Skeletal muscle satellite cell (primary cell): ENCODE measurements around the gene ATP5F1D.

ENCODE experiments used
- H3K27me3 ChIP-seq: 2 replicates; pipeline ENCODE4 v1.7.0; 2013; ENCODE audit warnings: low read length; ENCODE audit not compliant: control insufficient read depth, insufficient read depth
- H3K36me3 ChIP-seq: 2 replicates; pipeline ENCODE4 v1.7.0; 2013; ENCODE audit warnings: mild to moderate bottlenecking, control low read depth, low read length; ENCODE audit not compliant: insufficient read depth
- H3K4me1 ChIP-seq: 2 replicates; pipeline ENCODE4 v1.7.0; 2013; ENCODE audit warnings: low read length; ENCODE audit not compliant: control insufficient read depth, insufficient read depth
- H3K4me2 ChIP-seq: 2 replicates; pipeline ENCODE4 v1.7.0; 2013; ENCODE audit warnings: mild to moderate bottlenecking, low read length
- H3K4me3 ChIP-seq: 2 replicates; pipeline ENCODE4 v1.7.0; 2013; ENCODE audit warnings: low read length
- H3K9ac ChIP-seq: 2 replicates; pipeline ENCODE4 v1.7.0; 2013; ENCODE audit warnings: mild to moderate bottlenecking, low read depth, low read length, moderate library complexity
- H3K9me3 ChIP-seq: replicated peaks from 2 replicates; pipeline ENCODE4 v1.7.0; 2013; ENCODE audit warnings: mild to moderate bottlenecking, control low read depth, low read length

The ATP5F1D gene

GRCh38 chr19:1266129-1266915 is 24.8 kb downstream of the ATP5F1D start:
- Histone ChIP-seq H3K36me3 (peaks cover 7% of the 10 kb centered on the region), H3K27me3 (no peaks in the 10 kb centered on the region), H3K4me2 (peak overlapping the region; percentile 96), H3K4me3 (peak overlapping the region; percentile 77), H3K4me1 (peaks cover 78% of the 10 kb centered on the region), H3K9ac (peak overlapping the region; percentile 80), H3K9me3 (no peaks in the 10 kb centered on the region)

- Histone ChIP-seq H3K4me2 (peak overlapping the region; percentile 96), H3K9me3 (no peaks in the 10 kb centered on the region), H3K4me1 (peaks cover 78% of the 10 kb centered on the region), H3K4me3 (peak overlapping the region; percentile 77), H3K36me3 (peaks cover 13% of the 10 kb centered on the region), H3K27me3 (no peaks in the 10 kb centered on the region), H3K9ac (peak overlapping the region; percentile 80)
Measured at GRCh38 chr19:1266916-1267476, 25.4 kb downstream of the ATP5F1D start.

GRCh38 chr19:1267477-1268225 is 26.1 kb downstream of the ATP5F1D start:
- H3K9me3 ChIP-seq = no peaks in the 10 kb centered on the region

GRCh38 chr19:1268226-1269064 is 26.9 kb downstream of the ATP5F1D start:
- Histone ChIP-seq H3K9me3 (no peaks in the 10 kb centered on the region), H3K36me3 (peaks cover 28% of the 10 kb centered on the region), H3K9ac (peak overlapping the region; percentile 43), H3K4me1 (peaks cover 77% of the 10 kb centered on the region), H3K4me2 (peak overlapping the region; percentile 96), H3K27me3 (no peaks in the 10 kb centered on the region), H3K4me3 (no peak overlapping the region)

More at GRCh38 chr19:1267477-1268225, 26.1 kb downstream of the ATP5F1D start:
- Histone ChIP-seq H3K27me3 (no peaks in the 10 kb centered on the region), H3K4me1 (peaks cover 77% of the 10 kb centered on the region), H3K4me2 (peak overlapping the region; percentile 96), H3K36me3 (peaks cover 20% of the 10 kb centered on the region), H3K4me3 (peak overlapping the region; percentile 77), H3K9ac (peak overlapping the region; percentile 80)

- Histone ChIP-seq H3K4me1 (peaks cover 80% of the 10 kb centered on the region), H3K9me3 (no peaks in the 10 kb centered on the region), H3K4me3 (peak within 1 kb of the TSS; percentile 83), H3K9ac (peak within 1 kb of the TSS; percentile 96), H3K36me3 (peaks cover 34% of the 10 kb centered on the region), H3K27me3 (no peaks in the 10 kb centered on the region), H3K4me2 (peak within 1 kb of the TSS; percentile 100)
Measured at GRCh38 chr19:1269065-1269477, 27.5 kb downstream of the ATP5F1D start, which contains the start of gene CIRBP. CIRBP (plus strand) TSS chr19:1269332; CDS start chr19:1270934, 1,602 bp downstream.

GRCh38 chr19:1269478-1270212 is 28.1 kb downstream of the ATP5F1D start:
- Histone ChIP-seq H3K9me3 (no peaks in the 10 kb centered on the region), H3K9ac (peak overlapping the region; percentile 96), H3K4me3 (peak overlapping the region; percentile 83), H3K4me1 (peaks cover 81% of the 10 kb centered on the region), H3K27me3 (no peaks in the 10 kb centered on the region), H3K36me3 (peaks cover 40% of the 10 kb centered on the region), H3K4me2 (peak overlapping the region; percentile 100)

- peak overlapping the region; percentile 100 for H3K4me2 ChIP-seq
- peaks cover 45% of the 10 kb centered on the region for H3K36me3 ChIP-seq
- H3K27me3 ChIP-seq = no peaks in the 10 kb centered on the region
- peak overlapping the region; percentile 96 for H3K9ac ChIP-seq
- H3K4me1 ChIP-seq = peaks cover 80% of the 10 kb centered on the region
- H3K4me3 ChIP-seq = peak overlapping the region; percentile 83
- no peaks in the 10 kb centered on the region for H3K9me3 ChIP-seq
Measured at GRCh38 chr19:1270213-1270853, 28.8 kb downstream of the ATP5F1D start.

- peak overlapping the region; percentile 100 for H3K4me2 ChIP-seq
- H3K4me1 ChIP-seq = peaks cover 77% of the 10 kb centered on the region
- H3K4me3 ChIP-seq = peak overlapping the region; percentile 83
- no peaks in the 10 kb centered on the region for H3K9me3 ChIP-seq
- H3K36me3 ChIP-seq = peaks cover 45% of the 10 kb centered on the region
- peak overlapping the region; percentile 96 for H3K9ac ChIP-seq
- H3K27me3 ChIP-seq = no peaks in the 10 kb centered on the region
Measured at GRCh38 chr19:1270854-1271527, 29.4 kb downstream of the ATP5F1D start.

- peak overlapping the region; percentile 96 for H3K9ac ChIP-seq
- H3K36me3 ChIP-seq = peaks cover 45% of the 10 kb centered on the region
- peaks cover 81% of the 10 kb centered on the region for H3K4me1 ChIP-seq
- peak overlapping the region; percentile 83 for H3K4me3 ChIP-seq
- no peaks in the 10 kb centered on the region for H3K27me3 ChIP-seq
- H3K9me3 ChIP-seq = no peaks in the 10 kb centered on the region
- peak overlapping the region; percentile 100 for H3K4me2 ChIP-seq
Measured at GRCh38 chr19:1271528-1272422, 30.2 kb downstream of the ATP5F1D start.
